Activated T-cell treated with anti-CD3 and anti-CD28 coated beads, Interleukin-2, amount 50 U/mL, for 48 hours (primary cell): ENCODE measurements around the gene GTPBP2.
A peak's percentile ranks its signal among the peaks of the same experiment; 100 is the strongest.

Experiments used
- DNase-seq, 2 experiments: peaks; one replicate each; pipeline ENCODE4 v3.0.0-alpha.2; 2020

Gene GTPBP2

DNA sequence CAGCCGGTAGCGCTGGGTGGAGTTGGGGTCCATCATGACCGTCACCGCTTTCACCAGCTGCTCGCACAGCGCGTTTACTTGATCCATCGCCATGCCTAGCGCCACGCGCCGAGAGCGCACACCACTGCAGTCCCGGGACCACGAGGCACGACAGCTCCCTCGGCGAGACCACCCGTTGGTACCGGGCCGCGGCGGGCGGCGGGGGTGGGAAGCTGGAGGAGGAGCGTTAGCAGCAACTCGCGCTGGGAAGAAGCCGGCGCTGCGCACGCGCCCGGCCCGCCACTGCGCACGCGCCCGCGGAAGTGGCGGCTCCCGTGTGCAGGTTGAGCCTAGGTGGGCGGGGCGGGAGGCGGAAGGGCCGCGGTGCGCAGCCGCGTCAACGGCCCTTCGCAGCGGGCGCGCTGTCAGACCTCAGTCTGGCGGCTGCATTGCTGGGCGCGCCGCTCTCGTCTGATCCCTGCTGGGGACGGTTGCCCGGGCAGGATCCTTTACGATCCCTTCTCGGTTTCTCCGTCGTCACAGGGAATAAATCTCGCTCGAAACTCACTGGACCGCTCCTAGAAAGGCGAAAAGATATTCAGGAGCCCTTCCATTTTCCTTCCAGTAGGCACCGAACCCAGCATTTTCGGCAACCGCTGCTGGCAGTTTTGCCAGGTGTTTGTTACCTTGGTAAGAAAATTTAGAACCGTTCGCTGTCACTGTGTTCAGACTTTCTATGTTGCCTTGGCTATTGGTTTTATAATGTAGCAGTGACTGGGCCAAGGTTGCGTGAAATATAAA is 53.1 kb downstream of the GTPBP2 start, which contains the start of the genes POLH and XPO5:
Gene POLH, plus strand, starts transcription at position 414 of the 780 bp plus-strand sequence. CDS start 6,135 bp downstream, outside the sequence.
Gene XPO5, minus strand, starts transcription at position 267 of the 780 bp plus-strand sequence. Its CDS starts 174 bp downstream, at position 93.
- peak; percentile 91 to 94 for DNase-seq

- no peak for DNase-seq
These were observed 53.8 kb downstream of the GTPBP2 start for GRCh38 chr6:43575105-43575771.

DNA sequence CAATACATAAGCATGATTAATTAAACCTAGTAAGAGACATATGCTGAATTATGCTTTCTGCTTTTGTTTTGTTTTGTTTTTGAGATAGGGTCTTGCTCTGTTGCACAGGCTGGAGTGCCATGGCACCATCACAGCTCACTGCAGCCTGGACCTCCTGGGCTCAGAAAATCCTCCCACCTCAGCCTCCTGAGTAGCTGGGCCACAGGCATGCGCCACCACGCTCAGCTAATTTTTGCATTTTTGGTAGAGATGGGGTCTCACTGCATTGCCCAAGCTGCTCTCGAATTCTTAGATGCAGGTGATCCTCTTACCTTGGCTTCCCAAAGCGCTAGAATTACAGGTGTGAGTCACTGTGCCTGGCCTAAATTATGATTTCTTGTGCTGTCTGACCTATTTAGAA is 57.0 kb downstream of the GTPBP2 start:
- DNase-seq, result no peak

DNA sequence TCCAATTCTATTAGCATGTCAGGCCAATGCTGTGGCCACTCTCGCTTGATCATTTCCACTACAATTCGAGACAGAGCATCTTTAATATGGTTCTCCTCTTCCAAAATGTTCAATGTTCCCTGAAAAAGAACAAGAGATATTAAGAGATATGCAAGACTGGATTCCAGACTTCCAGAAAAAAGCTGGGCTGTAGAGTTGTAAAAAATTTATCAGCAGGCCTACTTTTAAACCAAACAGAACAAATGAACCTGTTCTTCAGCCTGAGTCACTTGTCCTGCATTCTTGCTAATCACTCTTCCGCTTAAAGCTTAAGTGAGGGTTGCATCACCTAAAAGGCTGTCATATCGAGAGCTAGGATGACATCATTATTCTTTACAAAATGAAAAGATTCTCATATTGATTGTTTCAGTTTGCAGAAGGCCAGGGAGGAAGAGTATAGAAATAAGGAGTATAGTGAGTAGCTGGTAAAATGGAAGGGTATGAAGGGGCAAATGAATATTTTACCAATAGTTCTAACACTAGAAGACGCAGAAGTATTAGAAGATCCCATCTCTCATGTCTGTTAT is 58.1 kb downstream of the GTPBP2 start:
- DNase-seq, result no peak
